GM11168 (cell line): Measurements from ENCODE around the gene FRY.
"Not testable (repeated sequence)": the region's sequence is repeated elsewhere in the genome, so short reads cannot be mapped to it uniquely, and the experiment has no call there.

Source experiments
- in situ Hi-C: fragments of 300-500 bp; cut with MboI; formaldehyde crosslinking; loops from one replicate; pipeline ENCODE4 v1.12.0; 2022; ENCODE audit warnings: low sequenced_read_pairs; ENCODE audit not compliant: unreplicated experiment

FRY gene

GRCh38 chr13:32031025-32031814 is at the start of gene FRY:
TSS of gene FRY (plus strand) at chr13:32031774. CDS start at chr13:32031796, 22 bp downstream.
- in situ Hi-C loops, result no loop called here

DNA sequence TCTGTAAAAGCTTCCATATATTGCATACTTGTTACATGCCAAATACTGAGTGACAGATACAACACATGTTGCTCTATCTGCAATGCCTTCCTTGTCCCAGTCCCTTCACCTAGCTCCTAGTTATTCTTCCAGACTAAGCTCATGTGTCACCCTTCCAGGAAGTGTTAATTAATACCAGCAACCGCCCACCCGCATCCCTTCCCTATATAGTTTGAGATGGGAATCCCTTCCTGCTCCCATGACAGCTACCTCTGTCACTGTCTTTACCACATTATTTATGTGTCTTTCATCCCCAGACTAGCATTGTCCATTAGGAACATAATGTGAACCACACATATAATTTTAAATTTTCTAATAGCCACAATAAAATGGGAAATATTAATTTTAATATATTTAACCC is 49.5 kb upstream of the FRY start:
- in situ Hi-C loops, result no loop called here

- in situ Hi-C loops, result no loop called here
Measured at GRCh38 chr13:31982540-31982939, 49.0 kb upstream of the FRY start.

GRCh38 chr13:31983696-31984095 is 47.9 kb upstream of the FRY start:
- in situ Hi-C loops, result not testable (repeated sequence)

GRCh38 chr13:31984388-31984787 is 47.2 kb upstream of the FRY start:
- in situ Hi-C loops, result not testable (repeated sequence)

GRCh38 chr13:31986676-31987470 is 44.7 kb upstream of the FRY start:
- in situ Hi-C loops, result no loop called here

- in situ Hi-C loops, result no loop called here
Measured at GRCh38 chr13:31987535-31988170, 43.9 kb upstream of the FRY start.

DNA sequence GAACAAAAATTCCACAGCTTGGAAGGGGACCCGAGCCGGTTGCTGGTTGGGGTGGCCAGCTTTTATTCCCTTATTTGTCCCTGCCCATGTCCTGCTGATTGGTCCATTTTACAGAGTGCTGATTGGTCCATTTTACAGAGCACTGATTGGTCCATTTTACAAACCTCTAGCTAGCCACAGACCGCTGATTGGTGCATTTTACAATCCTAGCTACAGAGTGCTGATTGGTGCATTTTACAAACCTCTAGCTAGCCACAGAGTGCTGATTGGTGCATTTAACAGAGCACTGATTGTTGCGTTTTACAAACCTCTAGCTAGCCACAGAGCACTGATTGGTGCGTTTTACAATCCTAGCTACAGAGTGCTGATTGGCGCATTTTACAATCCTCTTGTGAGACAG is 37.2 kb upstream of the FRY start:
- in situ Hi-C loops, result not testable (repeated sequence)

GRCh38 chr13:31996601-31997000 is 35.0 kb upstream of the FRY start:
- in situ Hi-C loops, result no loop called here

DNA sequence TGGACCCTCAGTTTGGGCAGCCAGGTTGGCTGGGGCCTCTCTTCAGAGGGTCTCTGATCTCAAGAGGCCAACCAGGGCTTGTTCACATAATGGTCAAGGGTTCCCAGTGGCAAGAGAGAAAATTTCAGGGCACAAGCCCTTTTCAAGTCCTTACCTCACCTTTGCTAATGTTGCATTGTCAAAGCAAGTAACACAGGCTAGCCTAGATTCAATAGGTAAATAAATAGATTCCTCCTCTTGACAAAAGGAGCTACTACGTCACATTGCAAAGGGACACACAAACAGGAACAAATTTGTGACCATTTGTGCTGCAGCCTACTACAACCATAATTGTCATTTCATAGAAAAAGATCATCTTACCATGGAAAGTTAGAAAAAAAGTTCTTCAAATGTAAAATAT is 33.9 kb upstream of the FRY start:
- in situ Hi-C loops, result no loop called here

GRCh38 chr13:31998131-31998530 is 33.4 kb upstream of the FRY start:
- in situ Hi-C loops, result no loop called here

DNA sequence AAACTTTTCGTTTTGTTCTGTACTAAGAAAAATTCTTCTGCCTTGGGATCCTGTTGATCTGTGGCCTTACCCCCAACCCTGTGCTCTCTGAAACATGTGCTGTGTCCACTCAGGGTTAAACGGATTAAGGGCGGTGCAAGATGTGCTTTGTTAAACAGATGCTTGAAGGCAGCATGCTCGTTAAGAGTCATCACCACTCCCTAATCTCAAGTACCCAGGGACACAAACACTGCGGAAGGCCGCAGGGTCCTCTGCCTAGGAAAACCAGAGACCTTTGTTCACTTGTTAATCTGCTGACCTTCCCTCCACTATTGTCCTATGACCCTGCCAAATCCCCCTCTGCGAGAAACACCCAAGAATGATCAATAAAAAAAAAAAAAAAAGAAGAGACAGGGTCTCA is 30.8 kb upstream of the FRY start:
- in situ Hi-C loops, result not testable (repeated sequence)

DNA sequence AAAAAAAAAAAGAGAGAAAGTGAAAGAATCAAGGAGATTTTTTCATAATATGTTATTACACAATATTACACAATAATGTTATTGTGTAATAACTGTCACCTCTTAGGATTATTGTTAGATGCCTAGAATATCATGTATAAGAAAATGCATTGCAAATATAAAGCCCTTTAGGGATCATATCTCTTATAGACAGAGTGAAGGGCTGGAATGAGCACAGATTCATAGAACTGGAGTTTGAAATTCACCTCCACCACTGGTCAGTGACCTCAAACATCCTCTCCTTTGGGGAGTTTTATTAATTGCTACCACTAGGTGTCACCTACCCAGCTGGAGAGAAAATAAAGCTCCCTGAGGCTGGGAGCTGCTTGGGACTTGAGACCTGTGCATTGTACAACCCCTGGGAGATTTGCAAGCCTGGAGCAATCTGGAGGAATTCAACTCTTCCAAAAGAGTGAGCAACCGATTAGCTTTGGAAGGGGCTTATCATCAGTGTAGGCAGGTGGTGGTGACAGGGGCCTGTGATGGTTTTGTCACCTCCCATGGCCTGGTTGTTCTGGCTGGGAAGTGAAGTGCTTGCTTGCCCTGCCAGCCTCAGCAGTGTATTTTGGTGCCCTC is 30.3 kb upstream of the FRY start:
- in situ Hi-C loops, result no loop called here

DNA sequence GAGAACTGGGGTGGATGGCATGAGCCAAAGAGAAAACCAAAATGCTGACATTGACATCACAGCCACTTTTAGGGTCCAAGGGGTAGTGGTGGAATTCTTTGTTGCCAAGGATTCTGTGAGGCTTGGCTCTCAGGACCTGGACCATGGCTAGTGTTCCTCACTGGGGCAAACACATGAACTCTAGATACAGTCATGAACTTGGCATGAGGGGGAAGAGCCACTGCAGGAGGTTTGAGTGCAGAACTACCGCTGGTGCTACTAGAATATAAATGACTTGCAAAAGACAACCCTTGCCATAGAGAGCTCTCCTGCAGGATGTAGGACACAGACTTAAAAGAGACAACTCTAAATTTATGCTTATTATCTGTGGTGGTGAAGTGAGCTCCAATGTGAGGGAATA is 29.8 kb upstream of the FRY start:
- in situ Hi-C loops, result no loop called here

DNA sequence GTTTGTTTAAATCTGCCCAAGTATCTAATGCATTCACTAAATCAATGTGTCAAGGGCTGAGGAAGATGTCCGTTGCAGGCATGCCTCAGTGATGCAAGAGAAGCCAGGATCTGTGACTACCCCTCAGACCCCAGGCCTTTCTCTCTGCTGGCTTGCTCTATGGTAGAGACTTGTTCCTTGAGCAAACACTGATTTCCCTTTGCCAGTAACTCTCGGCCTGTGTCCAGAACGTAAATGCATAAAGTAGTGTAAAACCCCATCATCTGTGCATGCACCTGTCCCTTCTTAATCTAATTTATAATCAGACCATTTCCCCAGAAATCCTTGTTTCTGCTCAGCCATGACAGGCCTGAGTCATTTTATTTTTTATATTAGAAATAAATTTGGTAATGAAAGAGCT is 28.7 kb upstream of the FRY start:
- in situ Hi-C loops, result no loop called here

GRCh38 chr13:32007494-32007893 is 24.1 kb upstream of the FRY start:
- in situ Hi-C loops, result no loop called here

DNA sequence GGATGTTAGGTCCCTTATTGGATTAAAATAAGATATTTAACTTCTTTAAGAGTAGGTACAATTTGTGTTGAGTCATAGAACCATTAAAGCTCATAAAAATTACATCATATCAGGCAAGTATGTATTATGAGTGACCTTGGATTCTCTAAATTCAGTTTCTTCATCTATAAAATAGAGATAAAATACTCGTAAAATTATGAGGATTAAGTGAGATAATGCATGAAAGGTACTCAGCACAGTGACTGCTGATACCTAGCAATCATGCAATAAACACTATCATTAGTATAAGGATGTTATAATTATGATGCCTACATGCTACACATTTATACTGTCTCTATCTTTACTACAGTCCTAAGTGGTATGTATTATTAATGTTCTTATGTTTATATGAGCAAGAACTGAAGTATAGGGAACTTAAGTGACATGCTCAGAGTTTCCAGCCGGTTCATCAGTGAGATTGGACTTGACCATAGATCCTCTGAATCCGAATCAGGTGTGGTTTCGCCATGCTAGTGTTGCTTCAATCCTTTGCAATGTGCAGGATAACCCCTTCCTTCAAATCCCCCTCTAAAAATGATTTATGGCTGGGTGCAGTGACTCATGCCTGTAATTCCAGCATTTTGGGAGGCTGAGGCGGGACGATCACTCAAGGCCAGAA is 22.9 kb upstream of the FRY start:
- in situ Hi-C loops, result no loop called here

DNA sequence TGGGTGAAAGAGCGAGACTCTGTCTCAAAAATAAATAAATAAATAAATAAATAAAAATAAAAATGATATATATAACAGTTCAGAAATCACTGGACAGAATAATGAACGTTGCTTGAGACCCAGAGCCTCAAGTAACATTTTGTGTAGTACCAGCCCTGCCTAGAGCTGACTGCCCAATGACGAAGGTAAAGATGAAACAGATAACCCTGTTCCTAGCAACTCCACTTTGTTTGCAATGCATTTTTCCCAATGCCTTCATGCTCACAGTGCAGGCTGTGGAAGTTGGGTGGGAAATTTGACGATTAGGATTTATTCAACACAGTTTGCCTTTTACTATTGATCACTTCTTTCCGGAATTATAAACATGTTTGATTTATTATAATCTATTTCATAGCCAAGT is 22.2 kb upstream of the FRY start:
- in situ Hi-C loops, result no loop called here

DNA sequence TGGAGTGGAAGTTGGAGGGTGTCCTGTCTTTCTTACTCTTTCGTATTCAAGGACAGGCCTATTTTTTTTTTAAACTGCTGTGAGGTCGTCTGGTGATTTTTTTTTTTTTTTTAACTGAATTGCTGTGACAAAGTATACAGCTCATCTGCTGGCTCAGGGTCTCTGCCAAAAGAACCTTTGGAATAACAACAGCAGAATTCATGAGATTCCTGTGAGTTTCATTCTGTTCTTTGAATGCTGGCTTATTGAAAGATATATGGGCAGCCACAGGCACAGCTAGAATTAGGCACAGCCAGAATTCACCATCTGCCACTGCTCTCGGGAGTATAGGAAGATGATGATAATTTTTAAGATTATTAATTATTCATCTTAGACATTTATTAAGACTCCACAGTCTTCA is 21.4 kb upstream of the FRY start:
- in situ Hi-C loops, result no loop called here

DNA sequence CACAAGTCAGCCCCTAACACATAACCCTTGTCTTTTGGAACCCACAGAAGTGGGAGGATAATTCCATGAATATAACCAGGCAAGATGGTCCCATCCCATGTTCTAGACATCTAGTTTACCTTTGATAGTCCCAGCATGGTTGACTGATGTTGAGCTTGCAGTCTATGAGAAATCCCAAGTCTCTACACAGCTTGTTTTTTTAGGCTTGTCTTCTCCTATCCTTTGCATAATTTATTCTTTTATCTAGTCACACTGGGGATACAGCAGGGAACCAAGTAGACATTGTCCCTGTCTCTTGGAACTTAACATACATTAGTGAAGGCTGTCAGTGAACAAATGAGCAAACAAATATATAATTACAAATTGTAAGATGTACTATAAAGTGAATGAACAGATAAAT is 19.6 kb upstream of the FRY start:
- in situ Hi-C loops, result no loop called here
